Skeletal muscle tissue (tissue), 4 donors: Measurements from ENCODE around the gene BRIP1. TPM values are rescaled to one million over a fixed set of nuclear protein-coding genes. Genes with fewer than 3 reads are reported as not detected.
"Not testable (repeated sequence)": the region's sequence is repeated elsewhere in the genome, so short reads cannot be mapped to it uniquely, and the experiment has no call there.

Experiments
- H3K27ac ChIP-seq: one replicate; pipeline ENCODE4 v1.7.0; 2013; ENCODE audit warnings: mild to moderate bottlenecking, low read depth, low read length, inconsistent platforms
- H3K27me3 ChIP-seq, 3 donors: one replicate each; pipeline ENCODE4 v1.7.0; 2013; ENCODE audit warnings: low read length in 3 of 3; ENCODE audit not compliant: control insufficient read depth in 3 of 3, insufficient read depth in 3 of 3
- H3K36me3 ChIP-seq, 3 donors: one replicate each; pipeline ENCODE4 v1.7.0; 2013; ENCODE audit warnings: low read length in 3 of 3; ENCODE audit not compliant: control insufficient read depth in 3 of 3, insufficient read depth in 3 of 3
- H3K4me1 ChIP-seq, 3 donors: one replicate each; pipeline ENCODE4 v1.7.0; 2013; ENCODE audit warnings: low read length in 3 of 3, mild to moderate bottlenecking in 3 of 3; ENCODE audit not compliant: control insufficient read depth in 3 of 3, insufficient read depth in 3 of 3
- H3K4me3 ChIP-seq, 3 donors: one replicate each; pipeline ENCODE4 v1.7.0; 2013; ENCODE audit warnings: low read length in 3 of 3
- H3K9ac ChIP-seq, 3 donors: one replicate each; pipeline ENCODE4 v1.7.0; 2013; ENCODE audit warnings: low read length in 3 of 3, mild to moderate bottlenecking in 3 of 3, moderate library complexity in 2 of 3, low read depth in 1 of 3
- H3K9me3 ChIP-seq, 3 donors: one replicate each; pipeline ENCODE4 v1.7.0; 2013; ENCODE audit warnings: low read length in 3 of 3; ENCODE audit not compliant: control insufficient read depth in 3 of 3
- total RNA-seq: library from RNA; depleted of rRNA; stranded (reverse); fragments of >200 nt; gene quantifications from one replicate; pipeline ENCODE4 v1.2.3, GENCODE V29; 2014
- donor health status: Osteomylitis.

BRIP1 gene
- total RNA-seq, 1 donor from 2014 or later: 4.2 TPM

- Histone ChIP-seq H3K4me3 (no peak overlapping the region), H3K27ac (no peak overlapping the region), H3K9ac (no peak overlapping the region), H3K4me1 (no peaks in the 10 kb centered on the region), H3K27me3 (no peaks in the 10 kb centered on the region), H3K9me3 (peaks cover 3 to 4% (median 4%) of the 10 kb centered on the region in 3 donors), H3K36me3 (no peaks in the 10 kb centered on the region)
Observed at GRCh38 chr17:61774724-61775123, 88.6 kb downstream of the BRIP1 start.

- not testable (repeated sequence) for H3K27me3 ChIP-seq, H3K4me1 ChIP-seq, H3K27ac ChIP-seq, H3K9ac ChIP-seq, H3K9me3 ChIP-seq, H3K36me3 ChIP-seq, H3K4me3 ChIP-seq
Observed at GRCh38 chr17:61774087-61774486, 89.2 kb downstream of the BRIP1 start.

- Histone ChIP-seq H3K9me3 (peaks cover 3 to 4% (median 4%) of the 10 kb centered on the region in 3 donors), H3K9ac (no peak overlapping the region), H3K36me3 (no peaks in the 10 kb centered on the region), H3K4me1 (no peaks in the 10 kb centered on the region), H3K27ac (no peak overlapping the region), H3K27me3 (no peaks in the 10 kb centered on the region), H3K4me3 (no peak overlapping the region)
Observed at GRCh38 chr17:61770752-61771533, 92.4 kb downstream of the BRIP1 start.

GRCh38 chr17:61770043-61770442 is 93.3 kb downstream of the BRIP1 start:
- peaks cover 3 to 4% (median 4%) of the 10 kb centered on the region in 3 donors for H3K9me3 ChIP-seq
- H3K36me3 ChIP-seq: no peaks in the 10 kb centered on the region

GRCh38 chr17:61768405-61768804 is 94.9 kb downstream of the BRIP1 start:
- Histone ChIP-seq H3K4me3 (no peak overlapping the region), H3K27ac (no peak overlapping the region), H3K36me3 (no peaks in the 10 kb centered on the region), H3K9ac (no peak overlapping the region), H3K4me1 (no peaks in the 10 kb centered on the region), H3K27me3 (no peaks in the 10 kb centered on the region), H3K9me3 (peaks cover 3 to 4% (median 4%) of the 10 kb centered on the region in 3 donors)

More at GRCh38 chr17:61770043-61770442, 93.3 kb downstream of the BRIP1 start:
- Histone ChIP-seq H3K4me1 (no peaks in the 10 kb centered on the region), H3K4me3 (no peak overlapping the region), H3K27ac (no peak overlapping the region), H3K27me3 (no peaks in the 10 kb centered on the region), H3K9ac (no peak overlapping the region)

GRCh38 chr17:61766520-61766919 is 96.8 kb downstream of the BRIP1 start:
- no peak overlapping the region for H3K27ac ChIP-seq
- H3K27me3 ChIP-seq: no peaks in the 10 kb centered on the region
- H3K9me3 ChIP-seq: peaks cover 4 to 7% (median 5%) of the 10 kb centered on the region in 3 donors
- no peaks in the 10 kb centered on the region for H3K4me1 ChIP-seq
- H3K36me3 ChIP-seq: no peaks in the 10 kb centered on the region
- no peak overlapping the region for H3K9ac ChIP-seq
- H3K4me3 ChIP-seq: no peak overlapping the region

- H3K27ac ChIP-seq: no peak overlapping the region
- H3K9ac ChIP-seq: no peak overlapping the region
- H3K4me3 ChIP-seq: no peak overlapping the region
- H3K27me3 ChIP-seq: no peaks in the 10 kb centered on the region
- H3K9me3 ChIP-seq: peaks cover 0 to 5% (median 2%) of the 10 kb centered on the region in 3 donors
- no peaks in the 10 kb centered on the region for H3K4me1 ChIP-seq
- H3K36me3 ChIP-seq: no peaks in the 10 kb centered on the region
Observed at GRCh38 chr17:61764846-61765245, 98.5 kb downstream of the BRIP1 start.

- peaks cover 0 to 5% (median 2%) of the 10 kb centered on the region in 3 donors for H3K9me3 ChIP-seq
Observed at GRCh38 chr17:61761827-61762226, 101.5 kb downstream of the BRIP1 start.

GRCh38 chr17:61759362-61759761 is 104.0 kb downstream of the BRIP1 start:
- no peak overlapping the region for H3K9ac ChIP-seq
- H3K27me3 ChIP-seq: no peaks in the 10 kb centered on the region
- peaks cover 0 to 5% (median 2%) of the 10 kb centered on the region in 3 donors for H3K9me3 ChIP-seq

More at GRCh38 chr17:61761827-61762226, 101.5 kb downstream of the BRIP1 start:
- Histone ChIP-seq H3K9ac (no peak overlapping the region), H3K4me3 (no peak overlapping the region), H3K36me3 (no peaks in the 10 kb centered on the region), H3K4me1 (no peaks in the 10 kb centered on the region), H3K27me3 (no peaks in the 10 kb centered on the region), H3K27ac (no peak overlapping the region)

GRCh38 chr17:61758430-61758829 is 104.9 kb downstream of the BRIP1 start:
- no peaks in the 10 kb centered on the region for H3K27me3 ChIP-seq
- no peak overlapping the region for H3K4me3 ChIP-seq
- H3K9me3 ChIP-seq: peaks cover 0 to 5% (median 4%) of the 10 kb centered on the region in 3 donors
- H3K27ac ChIP-seq: no peak overlapping the region
- no peak overlapping the region for H3K9ac ChIP-seq
- no peaks in the 10 kb centered on the region for H3K4me1 ChIP-seq
- no peaks in the 10 kb centered on the region for H3K36me3 ChIP-seq

More at GRCh38 chr17:61759362-61759761, 104.0 kb downstream of the BRIP1 start:
- Histone ChIP-seq H3K4me3 (no peak overlapping the region), H3K4me1 (no peaks in the 10 kb centered on the region), H3K27ac (no peak overlapping the region), H3K36me3 (no peaks in the 10 kb centered on the region)
